Adipocyte (in vitro differentiated cells): Measurements from ENCODE around the gene ROBO1.
A peak's percentile ranks its signal among the peaks of the same experiment; 100 is the strongest.

ENCODE experiments used
- DNase-seq: peaks from one replicate; pipeline ENCODE4 v3.0.0-alpha.2; 2015; ENCODE audit warnings: low read depth
- H3K27me3 ChIP-seq: replicated peaks from 2 replicates; pipeline ENCODE4 v1.7.0; 2013; ENCODE audit warnings: mild to moderate bottlenecking, low read length, moderate library complexity; ENCODE audit not compliant: control insufficient read depth, insufficient read depth
- H3K36me3 ChIP-seq: 2 replicates; pipeline ENCODE4 v1.7.0; 2013; ENCODE audit warnings: low read length, mild to moderate bottlenecking, moderate library complexity; ENCODE audit not compliant: control insufficient read depth, insufficient read depth, severe bottlenecking
- H3K4me1 ChIP-seq: 2 replicates; pipeline ENCODE4 v1.7.0; 2013; ENCODE audit warnings: mild to moderate bottlenecking, low read length, moderate library complexity; ENCODE audit not compliant: control insufficient read depth, insufficient read depth
- H3K4me3 ChIP-seq: 2 replicates; pipeline ENCODE4 v1.7.0; 2013; ENCODE audit warnings: mild to moderate bottlenecking, low read length, moderate library complexity
- H3K9ac ChIP-seq: 2 replicates; pipeline ENCODE4 v1.7.0; 2013; ENCODE audit warnings: mild to moderate bottlenecking, low read length, moderate library complexity
- H3K9me3 ChIP-seq: 2 replicates; pipeline ENCODE4 v1.7.0; 2013; ENCODE audit warnings: mild to moderate bottlenecking, low read length, moderate library complexity; ENCODE audit not compliant: control insufficient read depth

Gene ROBO1

DNA sequence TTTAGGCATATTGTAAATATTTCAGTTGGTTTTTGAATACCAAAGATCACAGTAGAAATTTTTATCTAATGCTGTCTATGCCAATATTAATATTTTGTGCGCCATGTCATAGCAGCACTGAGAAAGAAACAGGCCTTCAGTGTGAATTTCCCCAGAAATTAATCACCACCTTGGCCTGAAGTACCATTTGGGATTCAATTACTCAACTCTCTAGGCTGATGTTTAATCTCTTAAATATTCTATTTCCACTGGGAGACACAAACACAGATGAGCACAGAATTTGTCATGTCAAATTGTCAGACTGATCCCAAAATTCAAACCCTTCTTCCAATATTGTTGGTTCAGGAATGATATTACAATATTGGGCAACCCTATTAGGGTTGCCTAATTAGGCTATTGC is 509.3 kb downstream of the ROBO1 start:
- Histone ChIP-seq H3K4me1 (peaks cover 19% of the 10 kb centered on the region), H3K9me3 (no peaks in the 10 kb centered on the region), H3K27me3 (no peaks in the 10 kb centered on the region), H3K9ac (no peak overlapping the region), H3K36me3 (no peaks in the 10 kb centered on the region), H3K4me3 (no peak overlapping the region)
- no peak for DNase-seq

DNA sequence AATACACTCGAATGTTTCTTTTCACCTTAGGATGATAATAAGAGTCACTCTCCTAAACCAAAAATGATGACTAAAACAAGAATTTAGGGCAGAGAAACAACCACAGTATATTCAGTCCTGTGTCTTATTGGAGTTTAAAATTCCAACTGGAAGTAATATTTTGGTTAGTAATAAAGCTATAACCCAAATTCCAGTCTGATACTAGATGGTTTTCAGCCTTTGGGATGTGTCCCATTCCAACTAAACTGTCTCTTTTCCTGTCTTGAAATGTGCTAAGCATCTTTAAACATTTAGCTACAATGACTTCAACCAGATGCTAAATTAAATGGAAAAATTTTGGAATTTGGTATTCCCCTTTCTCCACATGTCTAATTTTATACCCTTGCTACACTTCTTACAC is 510.0 kb downstream of the ROBO1 start:
- Histone ChIP-seq H3K27me3 (no peaks in the 10 kb centered on the region), H3K36me3 (no peaks in the 10 kb centered on the region), H3K4me1 (peaks cover 17% of the 10 kb centered on the region), H3K9ac (no peak overlapping the region), H3K4me3 (no peak overlapping the region), H3K9me3 (no peaks in the 10 kb centered on the region)
- no peak for DNase-seq

GRCh38 chr3:79255702-79256101 is 512.1 kb downstream of the ROBO1 start:
- Histone ChIP-seq H3K4me3 (no peak overlapping the region), H3K36me3 (no peaks in the 10 kb centered on the region), H3K9ac (no peak overlapping the region), H3K9me3 (no peaks in the 10 kb centered on the region), H3K27me3 (no peaks in the 10 kb centered on the region), H3K4me1 (peaks cover 17% of the 10 kb centered on the region)
- peak; percentile 27 for DNase-seq

DNA sequence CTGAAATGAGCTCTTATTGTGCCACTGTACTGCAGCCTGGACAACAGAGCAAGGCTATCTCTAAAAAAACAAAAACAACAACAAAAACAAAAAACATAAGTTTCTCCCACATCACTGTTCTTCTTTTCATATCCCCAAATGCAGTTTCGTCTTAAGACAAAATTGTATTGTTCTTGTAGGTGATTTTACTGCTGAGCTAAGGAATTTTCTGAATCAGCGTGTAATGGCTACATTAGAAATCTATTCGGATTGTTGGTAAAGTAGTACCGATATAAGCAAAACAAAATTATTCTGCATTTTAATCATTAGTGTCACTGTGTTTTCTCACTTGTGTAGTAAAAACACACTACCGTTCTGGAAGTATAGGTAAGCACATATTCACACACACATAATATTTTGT is 512.5 kb downstream of the ROBO1 start:
- Histone ChIP-seq H3K9ac (no peak overlapping the region), H3K27me3 (no peaks in the 10 kb centered on the region), H3K4me1 (peaks cover 17% of the 10 kb centered on the region), H3K9me3 (no peaks in the 10 kb centered on the region), H3K36me3 (no peaks in the 10 kb centered on the region), H3K4me3 (no peak overlapping the region)
- DNase-seq: no peak

DNA sequence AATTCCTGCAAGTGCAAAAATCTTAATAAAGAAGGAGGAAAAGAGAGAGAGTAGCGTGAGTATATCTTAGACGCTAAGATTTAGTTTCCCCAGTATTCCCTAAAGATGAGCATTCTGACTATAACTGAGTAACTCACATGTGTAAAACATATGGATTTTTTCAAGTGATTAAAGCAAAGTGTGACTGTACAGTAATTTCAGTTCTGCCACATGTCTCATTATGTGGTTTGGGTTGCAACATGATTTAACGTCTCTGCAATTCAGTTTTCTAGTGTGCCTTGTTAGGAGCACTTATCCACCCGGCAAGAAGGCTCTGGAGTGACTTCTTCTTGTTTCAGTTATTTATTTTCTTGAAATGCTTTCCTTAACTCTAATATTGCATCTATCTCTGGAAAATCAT is 514.1 kb downstream of the ROBO1 start:
- Histone ChIP-seq H3K9ac (no peak overlapping the region), H3K4me1 (peaks cover 12% of the 10 kb centered on the region), H3K36me3 (no peaks in the 10 kb centered on the region), H3K27me3 (no peaks in the 10 kb centered on the region), H3K9me3 (no peaks in the 10 kb centered on the region), H3K4me3 (no peak overlapping the region)
- no peak for DNase-seq

GRCh38 chr3:79253271-79253670 is 514.5 kb downstream of the ROBO1 start:
- H3K9ac ChIP-seq: no peak overlapping the region
- no peaks in the 10 kb centered on the region for H3K36me3 ChIP-seq
- H3K9me3 ChIP-seq: no peaks in the 10 kb centered on the region
- no peak overlapping the region for H3K4me3 ChIP-seq
- H3K27me3 ChIP-seq: no peaks in the 10 kb centered on the region
- H3K4me1 ChIP-seq: peaks cover 10% of the 10 kb centered on the region
- no peak for DNase-seq

DNA sequence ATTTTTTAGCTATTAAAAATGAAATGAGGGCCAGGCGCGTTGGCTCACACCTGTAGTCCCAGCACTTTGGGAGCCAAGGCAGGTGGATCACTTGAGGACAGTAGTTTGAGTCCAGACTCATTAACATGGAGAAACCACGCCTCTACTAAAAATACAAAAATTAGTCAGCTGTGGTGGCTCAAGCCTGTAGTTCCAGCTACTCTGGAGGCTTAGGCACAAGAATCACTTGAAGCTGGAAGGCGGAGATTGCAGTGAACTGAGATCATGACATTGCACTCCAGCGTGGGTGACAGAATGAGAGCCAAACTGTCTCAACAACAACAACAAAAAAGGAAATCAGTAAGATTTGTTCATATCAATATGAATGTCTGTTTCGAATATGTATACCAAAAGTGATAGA is 517.1 kb downstream of the ROBO1 start:
- Histone ChIP-seq H3K36me3 (no peaks in the 10 kb centered on the region), H3K9me3 (no peaks in the 10 kb centered on the region), H3K9ac (no peak overlapping the region), H3K27me3 (no peaks in the 10 kb centered on the region), H3K4me1 (peaks cover 23% of the 10 kb centered on the region), H3K4me3 (no peak overlapping the region)
- DNase-seq: no peak

DNA sequence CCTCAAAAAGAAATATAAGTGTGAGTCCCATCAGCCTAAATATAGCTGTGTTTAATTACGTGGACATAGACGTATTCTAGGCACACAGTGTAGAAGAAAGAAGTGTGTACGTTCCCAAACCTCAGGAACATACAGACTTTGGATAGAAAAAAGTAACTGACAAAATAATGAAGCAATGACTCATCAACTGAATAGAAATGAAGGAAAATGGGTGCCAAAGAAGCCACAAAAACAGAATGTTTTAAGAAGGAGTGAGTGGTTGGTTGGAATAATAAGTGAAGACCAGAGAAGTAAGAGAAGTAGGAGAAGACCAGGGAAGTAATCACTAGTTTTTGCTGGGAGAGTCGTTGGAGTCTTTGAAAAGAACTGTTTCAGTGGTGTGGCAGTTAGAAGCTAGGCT is 518.1 kb downstream of the ROBO1 start:
- Histone ChIP-seq H3K4me3 (no peak overlapping the region), H3K27me3 (no peaks in the 10 kb centered on the region)
- DNase-seq: no peak

GRCh38 chr3:79247725-79248043 is 520.1 kb downstream of the ROBO1 start:
- Histone ChIP-seq H3K9ac (no peak overlapping the region), H3K36me3 (no peaks in the 10 kb centered on the region), H3K27me3 (no peaks in the 10 kb centered on the region), H3K4me1 (peaks cover 26% of the 10 kb centered on the region), H3K9me3 (no peaks in the 10 kb centered on the region), H3K4me3 (peak overlapping the region; percentile 10)
- DNase-seq: peak; percentile 20

More for the DNA sequence above, 518.1 kb downstream of the ROBO1 start:
- Histone ChIP-seq H3K9me3 (no peaks in the 10 kb centered on the region), H3K36me3 (no peaks in the 10 kb centered on the region), H3K9ac (no peak overlapping the region), H3K4me1 (peaks cover 26% of the 10 kb centered on the region)

- Histone ChIP-seq H3K9ac (no peak overlapping the region), H3K36me3 (no peaks in the 10 kb centered on the region), H3K4me3 (peak overlapping the region; percentile 10), H3K27me3 (no peaks in the 10 kb centered on the region), H3K9me3 (peaks cover 5% of the 10 kb centered on the region), H3K4me1 (peaks cover 26% of the 10 kb centered on the region)
- no peak for DNase-seq
Measured at GRCh38 chr3:79246875-79247724, 520.7 kb downstream of the ROBO1 start.

GRCh38 chr3:79245284-79246138 is 522.3 kb downstream of the ROBO1 start:
- no peaks in the 10 kb centered on the region for H3K36me3 ChIP-seq
- DNase-seq: no peak
- H3K4me3 ChIP-seq: no peak overlapping the region
- no peaks in the 10 kb centered on the region for H3K27me3 ChIP-seq
- peaks cover 26% of the 10 kb centered on the region for H3K4me1 ChIP-seq
- H3K9ac ChIP-seq: no peak overlapping the region
- peaks cover 15% of the 10 kb centered on the region for H3K9me3 ChIP-seq
